ENCODE measurements around the gene CERS6. TPM values are rescaled to one million over a fixed set of nuclear protein-coding genes. Genes with fewer than 3 reads are reported as not detected.

The CERS6 gene
- total and polyA plus RNA-seq, 10 donors, result 2.5 to 22.3 (median 12.8) TPM

GRCh38 chr2:168543037-168543436 lies 87.0 kb downstream of the CERS6 start:
- intact Hi-C loops (cut with DNase I; ENCODE audit: low total_unique reads), result no loop called here
- Histone ChIP-seq H3K4me1 (peaks cover 0 to 21% (median 0%) of the 10 kb centered on the region in 6 donors), H3K4me3 (no peak overlapping the region), H3K9me3 (peaks cover 0 to 24% (median 21%) of the 10 kb centered on the region in 8 donors), H3K27me3 (replicated peaks in 1 of 7) (no peaks in the 10 kb centered on the region), H3K27ac (no peak overlapping the region), H3K36me3 (peaks cover 0 to 10% (median 0%) of the 10 kb centered on the region in 6 donors)
- no peak for DNase-seq
- TF ChIP-seq POLR2AphosphoS5 (IDR thresholded peaks at IDR 0.05) (no peak), POLR2A (IDR thresholded peaks at IDR 0.05) (no peak), CTCF (IDR thresholded peaks at IDR 0.05 in 8 of 11, conservative IDR thresholded peaks at IDR 0.05 in 3 of 11) (no peak)
- WGBS, 5 donors, result 73 to 88% (median 85%) methylated on average over 4 of the region's 4 CpGs

- WGBS, 5 donors, result 85 to 100% (median 93%) methylated on average over 1 of the region's 1 CpG
- H3K27ac ChIP-seq, result no peak overlapping the region
Measured at GRCh38 chr2:168543935-168544334, 87.9 kb downstream of the CERS6 start.

GRCh38 chr2:168545439-168546082 lies 89.5 kb downstream of the CERS6 start:
- DNase-seq, result no peak
- Histone ChIP-seq H3K4me1 (peaks cover 0 to 25% (median 0%) of the 10 kb centered on the region in 6 donors), H3K27ac (no peak overlapping the region), H3K4me3 (no peak overlapping the region), H3K27me3 (replicated peaks in 1 of 7) (no peaks in the 10 kb centered on the region), H3K36me3 (peaks cover 0 to 12% (median 0%) of the 10 kb centered on the region in 6 donors), H3K9me3 (peaks cover 0 to 9% (median 6%) of the 10 kb centered on the region in 8 donors)
- intact Hi-C loops (cut with DNase I; ENCODE audit: low total_unique reads), result no loop called here
- no peak for TF ChIP-seq POLR2A (IDR thresholded peaks at IDR 0.05)
- no peak for TF ChIP-seq CTCF (IDR thresholded peaks at IDR 0.05 in 8 of 11, conservative IDR thresholded peaks at IDR 0.05 in 3 of 11)
- no peak for TF ChIP-seq POLR2AphosphoS5 (IDR thresholded peaks at IDR 0.05)
- 58 to 81% (median 76%) methylated on average over 5 of the region's 5 CpGs for WGBS, 5 donors

More at GRCh38 chr2:168543935-168544334, 87.9 kb downstream of the CERS6 start:
- no peak overlapping the region for H3K4me3 ChIP-seq
- peaks cover 0 to 23% (median 21%) of the 10 kb centered on the region in 8 donors for H3K9me3 ChIP-seq
- H3K36me3 ChIP-seq, result peaks cover 0 to 12% (median 0%) of the 10 kb centered on the region in 6 donors
- H3K27me3 ChIP-seq (replicated peaks in 1 of 7), result no peaks in the 10 kb centered on the region
- intact Hi-C loops (cut with DNase I; ENCODE audit: low total_unique reads), result no loop called here
- peaks cover 0 to 21% (median 0%) of the 10 kb centered on the region in 6 donors for H3K4me1 ChIP-seq
- DNase-seq, result no peak
- TF ChIP-seq POLR2AphosphoS5 (IDR thresholded peaks at IDR 0.05) (no peak), CTCF (IDR thresholded peaks at IDR 0.05 in 8 of 11, conservative IDR thresholded peaks at IDR 0.05 in 3 of 11) (no peak)

- DNase-seq, result peak; percentile 76
- Histone ChIP-seq H3K4me1 (peaks cover 0 to 31% (median 0%) of the 10 kb centered on the region in 6 donors), H3K9me3 (no peaks in the 10 kb centered on the region), H3K27me3 (replicated peaks in 1 of 7) (no peaks in the 10 kb centered on the region), H3K27ac (no peak overlapping the region), H3K4me3 (no peak overlapping the region), H3K36me3 (peaks cover 0 to 12% (median 0%) of the 10 kb centered on the region in 6 donors)
- TF ChIP-seq POLR2A (IDR thresholded peaks at IDR 0.05) (no peak), CTCF (IDR thresholded peaks at IDR 0.05 in 8 of 11, conservative IDR thresholded peaks at IDR 0.05 in 3 of 11) (no peak), POLR2AphosphoS5 (IDR thresholded peaks at IDR 0.05) (no peak)
- WGBS, 5 donors, result 56 to 92% (median 76%) methylated on average over 5 of the region's 5 CpGs
- intact Hi-C loops (cut with DNase I; ENCODE audit: low total_unique reads), result no loop called here
Measured at GRCh38 chr2:168550670-168551069, 94.6 kb downstream of the CERS6 start.

Data from spleen (tissue), 11 donors.